ENCODE measurements around the gene EXOC4. TPM values are rescaled to one million over a fixed set of nuclear protein-coding genes. Genes with fewer than 3 reads are reported as not detected.

The EXOC4 gene
- total RNA-seq, 1 experiment from 2014 or later: 66.2 TPM

DNA sequence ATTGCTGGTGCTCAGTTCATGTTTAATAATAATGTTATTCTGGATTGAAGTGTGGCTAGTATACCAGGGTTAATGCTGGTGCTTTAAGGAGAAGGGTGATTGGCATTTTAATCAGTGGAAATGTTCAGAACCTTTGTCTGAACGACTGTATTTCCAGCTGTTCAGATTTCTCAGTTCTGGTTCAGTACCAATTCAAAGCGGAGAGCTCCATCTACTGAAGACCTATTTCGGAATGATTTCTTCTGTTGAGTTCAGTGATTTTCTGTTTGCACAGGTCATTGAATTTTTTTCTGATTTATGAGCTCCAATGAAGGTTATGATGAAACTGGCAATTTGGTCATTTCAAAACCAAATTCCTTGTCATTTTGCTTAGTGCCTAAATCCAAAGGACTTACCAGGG lies 160.1 kb downstream of the EXOC4 start:
- TF ChIP-seq CTCF (IDR thresholded peaks at IDR 0.05; ENCODE audit: insufficient read depth in 1 of 2, low read depth in 1 of 2, low read length in 1 of 2, severe bottlenecking in 1 of 2, unreplicated experiment in 1 of 2): no peak
- H3K4me1 Mint-ChIP-seq (ENCODE audit: low read depth, unreplicated experiment): no peaks in the 10 kb centered on the region

DNA sequence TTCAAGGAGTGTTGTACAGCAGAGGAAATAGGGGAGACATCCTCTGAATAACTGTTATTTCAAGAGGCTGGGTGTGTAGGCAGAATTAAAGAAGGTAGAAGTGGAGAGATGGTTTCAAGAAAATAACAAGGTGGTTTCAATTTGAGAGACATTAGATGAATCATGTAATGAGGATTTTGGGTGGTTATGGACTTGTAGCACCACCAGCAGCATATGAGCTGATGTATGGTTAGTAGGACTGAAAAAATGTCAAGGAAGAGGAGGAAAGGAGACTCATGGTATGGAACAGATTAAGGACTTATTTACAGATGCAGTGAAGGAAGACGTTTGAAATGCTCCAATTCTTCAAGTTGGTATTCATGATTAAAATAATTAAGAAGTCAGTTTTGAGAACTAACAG lies 166.2 kb downstream of the EXOC4 start:
- Histone ChIP-seq H3K4me1 (no peaks in the 10 kb centered on the region), H3K4me3 (ENCODE audit: low read depth, low read length) (no peak overlapping the region), H3K27me3 (replicated peaks; ENCODE audit: control insufficient read depth, insufficient read depth, low read length) (no peaks in the 10 kb centered on the region), H3K36me3 (ENCODE audit: control insufficient read depth, insufficient read depth, low read length) (no peaks in the 10 kb centered on the region), H3K9me3 (no peaks in the 10 kb centered on the region)
- BruUV-seq (replicated peaks): no TSS peak
- Mint-ChIP-seq H3K27me3 (ENCODE audit: insufficient read depth, unreplicated experiment) (no peaks in the 10 kb centered on the region), H3K4me1 (ENCODE audit: low read depth, unreplicated experiment) (no peaks in the 10 kb centered on the region), H3K9me3 (ENCODE audit: unreplicated experiment) (no peaks in the 10 kb centered on the region), H3K4me3 (ENCODE audit: unreplicated experiment) (no peak overlapping the region), H3K27ac (ENCODE audit: unreplicated experiment) (no peak overlapping the region), H3K36me3 (ENCODE audit: insufficient read depth, unreplicated experiment) (peaks cover 5% of the 10 kb centered on the region)
- DNase-seq: no peak
- intact Hi-C loops (cut with micrococcal nuclease; ENCODE audit: unreplicated experiment): no loop called here
- POLR2A ChIA-PET: no interaction called here
- no peak for TF ChIP-seq CTCF (IDR thresholded peaks at IDR 0.05; ENCODE audit: insufficient read depth in 1 of 2, low read depth in 1 of 2, low read length in 1 of 2, severe bottlenecking in 1 of 2, unreplicated experiment in 1 of 2)
- CTCF ChIA-PET: no interaction called here

More for the DNA sequence above, 160.1 kb downstream of the EXOC4 start:
- H3K4me3 ChIP-seq (ENCODE audit: low read depth, low read length): no peak overlapping the region
- no peaks in the 10 kb centered on the region for H3K36me3 Mint-ChIP-seq (ENCODE audit: insufficient read depth, unreplicated experiment)
- H3K27me3 ChIP-seq (replicated peaks; ENCODE audit: control insufficient read depth, insufficient read depth, low read length): no peaks in the 10 kb centered on the region
- DNase-seq: no peak
- no TSS peak for BruUV-seq (replicated peaks)
- POLR2A ChIA-PET: no interaction called here
- no peaks in the 10 kb centered on the region for H3K27me3 Mint-ChIP-seq (ENCODE audit: insufficient read depth, unreplicated experiment)
- no peak overlapping the region for H3K4me3 Mint-ChIP-seq (ENCODE audit: unreplicated experiment)
- CTCF ChIA-PET: no interaction called here
- H3K9me3 ChIP-seq: no peaks in the 10 kb centered on the region
- intact Hi-C loops (cut with micrococcal nuclease; ENCODE audit: unreplicated experiment): no loop called here
- no peak overlapping the region for H3K27ac Mint-ChIP-seq (ENCODE audit: unreplicated experiment)
- no peaks in the 10 kb centered on the region for H3K36me3 ChIP-seq (ENCODE audit: control insufficient read depth, insufficient read depth, low read length)
- no peaks in the 10 kb centered on the region for H3K4me1 ChIP-seq
- no peaks in the 10 kb centered on the region for H3K9me3 Mint-ChIP-seq (ENCODE audit: unreplicated experiment)

- H3K4me3 Mint-ChIP-seq (ENCODE audit: unreplicated experiment): no peak overlapping the region
- CTCF ChIA-PET: no interaction called here
- POLR2A ChIA-PET: no interaction called here
- H3K4me1 Mint-ChIP-seq (ENCODE audit: low read depth, unreplicated experiment): no peaks in the 10 kb centered on the region
- H3K27me3 ChIP-seq (replicated peaks; ENCODE audit: control insufficient read depth, insufficient read depth, low read length): no peaks in the 10 kb centered on the region
- DNase-seq: no peak
- intact Hi-C loops (cut with micrococcal nuclease; ENCODE audit: unreplicated experiment): no loop called here
- no peak overlapping the region for H3K27ac Mint-ChIP-seq (ENCODE audit: unreplicated experiment)
- no peaks in the 10 kb centered on the region for H3K4me1 ChIP-seq
- H3K36me3 ChIP-seq (ENCODE audit: control insufficient read depth, insufficient read depth, low read length): no peaks in the 10 kb centered on the region
- no TSS peak for BruUV-seq (replicated peaks)
- H3K9me3 ChIP-seq: no peaks in the 10 kb centered on the region
- peaks cover 13% of the 10 kb centered on the region for H3K36me3 Mint-ChIP-seq (ENCODE audit: insufficient read depth, unreplicated experiment)
- H3K9me3 Mint-ChIP-seq (ENCODE audit: unreplicated experiment): no peaks in the 10 kb centered on the region
- no peak for TF ChIP-seq CTCF (IDR thresholded peaks at IDR 0.05; ENCODE audit: insufficient read depth in 1 of 2, low read depth in 1 of 2, low read length in 1 of 2, severe bottlenecking in 1 of 2, unreplicated experiment in 1 of 2)
- no peaks in the 10 kb centered on the region for H3K27me3 Mint-ChIP-seq (ENCODE audit: insufficient read depth, unreplicated experiment)
- H3K4me3 ChIP-seq (ENCODE audit: low read depth, low read length): no peak overlapping the region
Measured at GRCh38 chr7:133423618-133424017, 170.7 kb downstream of the EXOC4 start.
